ENCODE results near the gene MLPH. TPM values are rescaled to one million over a fixed set of nuclear protein-coding genes. Genes with fewer than 3 reads are reported as not detected.

Gene MLPH
- total and polyA plus RNA-seq, 2 of the 13 experiments (the other 11 are each of a cell fraction or from before 2014, with no cell fraction given) = 0.12 TPM; not detected in 1

DNA sequence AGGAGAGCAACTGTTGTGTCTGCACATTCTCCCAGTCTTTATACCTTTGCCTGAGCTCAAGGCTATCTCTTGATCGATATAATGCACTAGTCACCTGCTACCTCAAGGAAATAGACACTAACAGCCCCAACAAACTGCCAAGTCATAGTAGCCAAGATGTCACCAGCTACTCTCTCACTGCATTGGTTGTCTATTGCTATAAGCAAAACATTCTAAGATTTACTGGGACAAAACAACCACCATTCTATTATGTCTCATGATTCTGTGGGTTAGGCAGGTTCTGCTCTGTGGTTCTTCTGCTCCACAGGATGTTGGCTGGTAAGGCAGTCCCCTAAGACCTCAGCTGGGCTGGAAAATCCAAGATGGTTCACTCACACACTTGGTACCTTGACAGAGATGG is 28.5 kb upstream of the MLPH start (continued):
- TF ChIP-seq, protein P1, sequence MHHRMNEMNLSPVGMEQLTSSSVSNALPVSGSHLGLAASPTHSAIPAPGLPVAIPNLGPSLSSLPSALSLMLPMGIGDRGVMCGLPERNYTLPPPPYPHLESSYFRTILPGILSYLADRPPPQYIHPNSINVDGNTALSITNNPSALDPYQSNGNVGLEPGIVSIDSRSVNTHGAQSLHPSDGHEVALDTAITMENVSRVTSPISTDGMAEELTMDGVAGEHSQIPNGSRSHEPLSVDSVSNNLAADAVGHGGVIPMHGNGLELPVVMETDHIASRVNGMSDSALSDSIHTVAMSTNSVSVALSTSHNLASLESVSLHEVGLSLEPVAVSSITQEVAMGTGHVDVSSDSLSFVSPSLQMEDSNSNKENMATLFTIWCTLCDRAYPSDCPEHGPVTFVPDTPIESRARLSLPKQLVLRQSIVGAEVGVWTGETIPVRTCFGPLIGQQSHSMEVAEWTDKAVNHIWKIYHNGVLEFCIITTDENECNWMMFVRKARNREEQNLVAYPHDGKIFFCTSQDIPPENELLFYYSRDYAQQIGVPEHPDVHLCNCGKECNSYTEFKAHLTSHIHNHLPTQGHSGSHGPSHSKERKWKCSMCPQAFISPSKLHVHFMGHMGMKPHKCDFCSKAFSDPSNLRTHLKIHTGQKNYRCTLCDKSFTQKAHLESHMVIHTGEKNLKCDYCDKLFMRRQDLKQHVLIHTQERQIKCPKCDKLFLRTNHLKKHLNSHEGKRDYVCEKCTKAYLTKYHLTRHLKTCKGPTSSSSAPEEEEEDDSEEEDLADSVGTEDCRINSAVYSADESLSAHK (CRISPR knock-in tag; IDR thresholded peaks at IDR 0.05; ENCODE audit: borderline replicate concordance) = no peak
- TF ChIP-seq SNAI1 (CRISPR knock-in tag; IDR thresholded peaks at IDR 0.05; ENCODE audit: borderline replicate concordance) (no peak), ONECUT2 (CRISPR knock-in tag; IDR thresholded peaks at IDR 0.05) (no peak), FLYWCH1 (CRISPR knock-in tag; IDR thresholded peaks at IDR 0.05) (no peak), ZBTB20 (CRISPR knock-in tag; IDR thresholded peaks at IDR 0.05; ENCODE audit: borderline replicate concordance, low read depth) (no peak), ZNF839 (CRISPR knock-in tag; IDR thresholded peaks at IDR 0.05; ENCODE audit: borderline replicate concordance) (no peak), MTA3 (CRISPR knock-in tag; IDR thresholded peaks at IDR 0.05) (no peak), ZSCAN21 (CRISPR knock-in tag; IDR thresholded peaks at IDR 0.05; ENCODE audit: borderline replicate concordance) (no peak)

DNA sequence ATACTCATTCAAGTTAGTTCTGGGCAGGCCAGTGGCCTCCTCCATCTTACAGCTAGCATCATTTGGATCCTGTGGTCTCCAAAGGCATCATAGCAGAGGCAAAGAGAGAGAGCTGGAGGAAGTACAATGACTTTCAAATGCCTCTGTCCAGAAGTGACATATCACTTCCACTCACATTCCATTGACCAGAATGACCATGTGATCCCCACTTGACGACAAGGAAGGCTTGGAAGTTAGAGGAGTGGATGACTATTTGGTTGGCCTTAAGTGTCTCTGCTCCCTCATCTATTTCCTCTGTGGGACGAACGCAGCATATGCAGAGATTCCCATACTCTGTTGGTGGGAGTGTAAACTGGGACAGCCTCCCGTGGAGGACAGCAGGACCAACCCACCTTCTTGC is 27.8 kb upstream of the MLPH start:
- H3K4me1 ChIP-seq (ENCODE audit: insufficient read depth, low read length) = no peaks in the 10 kb centered on the region
- no peaks in the 10 kb centered on the region for H3K79me2 ChIP-seq (ENCODE audit: insufficient read depth, low read length)
- intact Hi-C loops (cut with micrococcal nuclease; ENCODE audit: unreplicated experiment) (no loop called here), in situ Hi-C loops (cut with HindIII; ENCODE audit: extremely low pct_ligation_motif_present, low pct_unique_long_range_greater_than_20kb) (no loop called here)
- DNase-seq (ENCODE audit: low spot score) = no peak
- POLR2A ChIA-PET = no interaction called here
- no peaks in the 10 kb centered on the region for H3K36me3 ChIP-seq (replicated peaks in 1 of 2; ENCODE audit: control insufficient read depth in 1 of 2, insufficient read depth in 2 of 2, low read length in 2 of 2)
- H3K27me3 ChIP-seq (ENCODE audit: control insufficient read depth in 1 of 2, insufficient read depth in 2 of 2, low read length in 2 of 2) = peaks cover 0 to 17% of the 10 kb centered on the region in 2 experiments; a peak in 2 of 5 replicates
- no peak overlapping the region for H3K4me2 ChIP-seq (ENCODE audit: low read depth, low read length)
- H2AFZ ChIP-seq (ENCODE audit: low read length) = no peak overlapping the region
- CTCF ChIA-PET (ENCODE audit: low intra/inter-chr PET ratio, low total read pairs) = no interaction called here
- no peak overlapping the region for H3K27ac ChIP-seq (ENCODE audit: extremely low read length, insufficient read depth, low read length)
- H3K4me3 ChIP-seq (replicated peaks in 1 of 3; ENCODE audit: insufficient read depth in 1 of 3, low read depth in 2 of 3, low read length in 3 of 3) = no peak overlapping the region
- no peak for FAIRE-seq
- H3K9me3 ChIP-seq (ENCODE audit: low read length) = no peaks in the 10 kb centered on the region
- no TSS peak for BruUV-seq (replicated peaks)
- WGBS (ENCODE audit: low lambda C conversion rate) = 5% methylated on average over 4 of the region's 4 CpGs
- no peak overlapping the region for H3K9ac ChIP-seq (ENCODE audit: insufficient read depth, low read depth, low read length)
- ATAC-seq = no peak
- H4K20me1 ChIP-seq (ENCODE audit: insufficient read depth, low read length) = no peaks in the 10 kb centered on the region
- TF ChIP-seq MTA3 (CRISPR knock-in tag; IDR thresholded peaks at IDR 0.05) (no peak), FOXK2 (IDR thresholded peaks at IDR 0.05) (no peak), TBP (CRISPR knock-in tag; IDR thresholded peaks at IDR 0.05) (no peak), ZNF652 (CRISPR knock-in tag; IDR thresholded peaks at IDR 0.05; ENCODE audit: borderline replicate concordance, low read depth) (no peak), ZNF17 (CRISPR knock-in tag; IDR thresholded peaks at IDR 0.05) (no peak), TBL1XR1 (IDR thresholded peaks at IDR 0.05; ENCODE audit: borderline replicate concordance, low read length, partially characterized antibody) (no peak), MATR3 (CRISPR knock-in tag; IDR thresholded peaks at IDR 0.05) (no peak), FOXO1 (CRISPR knock-in tag; IDR thresholded peaks at IDR 0.05) (no peak), KAT2B (IDR thresholded peaks at IDR 0.05; ENCODE audit: borderline replicate concordance, low read depth, low read length) (no peak), ZNF644 (CRISPR knock-in tag; IDR thresholded peaks at IDR 0.05; ENCODE audit: low read depth) (no peak), ZC3H13 (CRISPR knock-in tag; IDR thresholded peaks at IDR 0.05) (no peak), ZKSCAN5 (CRISPR knock-in tag; IDR thresholded peaks at IDR 0.05) (no peak)
- TF ChIP-seq, protein P1 (CRISPR knock-in tag; IDR thresholded peaks at IDR 0.05; ENCODE audit: borderline replicate concordance) = no peak
- TF ChIP-seq, protein P2, sequence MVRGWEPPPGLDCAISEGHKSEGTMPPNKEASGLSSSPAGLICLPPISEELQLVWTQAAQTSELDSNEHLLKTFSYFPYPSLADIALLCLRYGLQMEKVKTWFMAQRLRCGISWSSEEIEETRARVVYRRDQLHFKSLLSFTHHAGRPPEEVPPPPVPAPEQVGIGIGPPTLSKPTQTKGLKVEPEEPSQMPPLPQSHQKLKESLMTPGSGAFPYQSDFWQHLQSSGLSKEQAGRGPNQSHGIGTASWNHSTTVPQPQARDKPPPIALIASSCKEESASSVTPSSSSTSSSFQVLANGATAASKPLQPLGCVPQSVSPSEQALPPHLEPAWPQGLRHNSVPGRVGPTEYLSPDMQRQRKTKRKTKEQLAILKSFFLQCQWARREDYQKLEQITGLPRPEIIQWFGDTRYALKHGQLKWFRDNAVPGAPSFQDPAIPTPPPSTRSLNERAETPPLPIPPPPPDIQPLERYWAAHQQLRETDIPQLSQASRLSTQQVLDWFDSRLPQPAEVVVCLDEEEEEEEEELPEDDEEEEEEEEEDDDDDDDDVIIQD (CRISPR knock-in tag; IDR thresholded peaks at IDR 0.05; ENCODE audit: low read depth) = no peak
